NCI-H128 (cell line): ENCODE data around the gene RPL23.
A peak's percentile ranks its signal among the peaks of the same experiment; 100 is the strongest.

Source experiments
- DNase-seq: peaks from one replicate; lab custom pipeline; 2025; ENCODE audit not compliant: unreplicated experiment; lab: John Stamatoyannopoulos, UW

Gene RPL23

GRCh38 chr17:38800237-38800760 lies 53.2 kb downstream of the RPL23 start:
- DNase-seq, result no peak

- peak; percentile 91 for DNase-seq
Measured at GRCh38 chr17:38799501-38800236, 53.9 kb downstream of the RPL23 start, which contains the start of gene PIP4K2B. PIP4K2B (minus strand) TSS chr17:38799556; CDS start chr17:38799424, 132 bp downstream.

- DNase-seq, result no peak
Measured at GRCh38 chr17:38798614-38799500, 54.7 kb downstream of the RPL23 start.
